PFSK-1 (cell line): ENCODE measurements around the gene INPP5A.

ENCODE experiments used
- FOXP2 ChIP-seq: optimal IDR thresholded peaks from 2 replicates; pipeline ENCODE3; 2011; ENCODE audit warnings: borderline replicate concordance, control low read depth, inconsistent platforms; ENCODE audit not compliant: insufficient read depth; ENCODE audit errors: extremely low read length, extremely low read depth
- POLR2AphosphoS5 ChIP-seq: IDR thresholded peaks from 2 replicates; pipeline ENCODE4 v1.6.1; 2012; ENCODE audit warnings: low read depth, mild to moderate bottlenecking, control low read depth, low read length, moderate library complexity
- SIN3A ChIP-seq: IDR thresholded peaks from 2 replicates; pipeline ENCODE4 v1.6.1; 2012; ENCODE audit warnings: mild to moderate bottlenecking, low read length, moderate library complexity, borderline replicate concordance; ENCODE audit not compliant: insufficient read depth
- TAF1 ChIP-seq: IDR thresholded peaks from 2 replicates; pipeline ENCODE4 v1.6.1; 2012; ENCODE audit warnings: low read length, control low read depth, borderline replicate concordance; ENCODE audit not compliant: insufficient read depth
- TF ChIP-seq, protein P1 (sequence below), 2 experiments: IDR thresholded peaks; 2 replicates each; pipeline versions ENCODE4 v1.6.1 to v1.8.0; 2011 to 2012; ENCODE audit warnings: low read depth in 2 of 2, low read length in 2 of 2, control low read depth in 1 of 2, inconsistent platforms in 1 of 2, mild to moderate bottlenecking in 1 of 2, moderate library complexity in 1 of 2; ENCODE audit not compliant: insufficient read depth in 1 of 2

DNA sequence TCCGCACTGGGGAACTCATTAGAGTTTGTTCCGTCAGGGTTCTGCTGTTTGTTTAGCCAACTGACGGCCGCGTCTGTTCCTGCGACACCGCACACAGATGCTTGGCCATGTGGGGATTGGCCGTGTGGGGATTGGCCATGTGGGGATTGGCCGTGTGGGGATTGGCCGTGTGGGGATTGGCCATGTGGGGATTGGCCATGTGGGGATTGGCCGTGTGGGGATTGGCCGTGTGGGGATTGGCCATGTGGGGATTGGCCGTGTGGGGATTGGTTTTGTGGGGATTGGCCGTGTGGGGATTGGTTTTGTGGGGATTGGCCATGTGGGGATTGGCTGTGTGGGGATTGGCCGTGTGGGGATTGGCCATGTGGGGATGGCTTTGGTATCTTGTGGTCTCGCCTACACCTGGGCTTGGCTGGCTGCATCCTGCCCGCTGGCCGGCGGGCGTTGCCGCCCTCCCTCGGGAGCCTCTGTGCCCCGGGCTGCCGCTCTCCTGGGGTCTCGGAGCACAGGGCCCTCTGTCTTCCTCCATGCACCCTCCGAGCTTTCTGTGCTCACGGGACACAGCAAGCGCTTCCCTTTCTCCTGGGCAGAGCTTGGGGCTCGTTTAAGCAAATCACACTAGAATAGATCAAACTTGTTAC, 185.9 kb downstream of the INPP5A start:
- TF ChIP-seq TAF1 (no peak), POLR2AphosphoS5 (no peak), SIN3A (no peak), FOXP2 (no peak)
- TF ChIP-seq, protein P1, sequence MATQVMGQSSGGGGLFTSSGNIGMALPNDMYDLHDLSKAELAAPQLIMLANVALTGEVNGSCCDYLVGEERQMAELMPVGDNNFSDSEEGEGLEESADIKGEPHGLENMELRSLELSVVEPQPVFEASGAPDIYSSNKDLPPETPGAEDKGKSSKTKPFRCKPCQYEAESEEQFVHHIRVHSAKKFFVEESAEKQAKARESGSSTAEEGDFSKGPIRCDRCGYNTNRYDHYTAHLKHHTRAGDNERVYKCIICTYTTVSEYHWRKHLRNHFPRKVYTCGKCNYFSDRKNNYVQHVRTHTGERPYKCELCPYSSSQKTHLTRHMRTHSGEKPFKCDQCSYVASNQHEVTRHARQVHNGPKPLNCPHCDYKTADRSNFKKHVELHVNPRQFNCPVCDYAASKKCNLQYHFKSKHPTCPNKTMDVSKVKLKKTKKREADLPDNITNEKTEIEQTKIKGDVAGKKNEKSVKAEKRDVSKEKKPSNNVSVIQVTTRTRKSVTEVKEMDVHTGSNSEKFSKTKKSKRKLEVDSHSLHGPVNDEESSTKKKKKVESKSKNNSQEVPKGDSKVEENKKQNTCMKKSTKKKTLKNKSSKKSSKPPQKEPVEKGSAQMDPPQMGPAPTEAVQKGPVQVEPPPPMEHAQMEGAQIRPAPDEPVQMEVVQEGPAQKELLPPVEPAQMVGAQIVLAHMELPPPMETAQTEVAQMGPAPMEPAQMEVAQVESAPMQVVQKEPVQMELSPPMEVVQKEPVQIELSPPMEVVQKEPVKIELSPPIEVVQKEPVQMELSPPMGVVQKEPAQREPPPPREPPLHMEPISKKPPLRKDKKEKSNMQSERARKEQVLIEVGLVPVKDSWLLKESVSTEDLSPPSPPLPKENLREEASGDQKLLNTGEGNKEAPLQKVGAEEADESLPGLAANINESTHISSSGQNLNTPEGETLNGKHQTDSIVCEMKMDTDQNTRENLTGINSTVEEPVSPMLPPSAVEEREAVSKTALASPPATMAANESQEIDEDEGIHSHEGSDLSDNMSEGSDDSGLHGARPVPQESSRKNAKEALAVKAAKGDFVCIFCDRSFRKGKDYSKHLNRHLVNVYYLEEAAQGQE (IDR thresholded peaks at IDR 0.05; ENCODE audit: insufficient read depth in 1 of 2, low read depth in 2 of 2, low read length in 2 of 2): no peak
